OCI-M2 (cell line): Measurements from ENCODE around the gene MRPS16.

Source experiments
- DNase-seq: peaks from one replicate; lab custom pipeline; 2025; ENCODE audit not compliant: unreplicated experiment; lab: John Stamatoyannopoulos, UW

The MRPS16 gene

GRCh38 chr10:73244866-73245477, 7.5 kb downstream of the MRPS16 start:
- peak; percentile 57 for DNase-seq

- no peak for DNase-seq
Measured at GRCh38 chr10:73239908-73240307, 12.5 kb downstream of the MRPS16 start.

GRCh38 chr10:73238990-73239566, 13.4 kb downstream of the MRPS16 start:
- DNase-seq = no peak

GRCh38 chr10:73234695-73235094, 17.7 kb downstream of the MRPS16 start:
- DNase-seq = no peak

- DNase-seq = no peak
Measured at GRCh38 chr10:73233883-73234282, 18.6 kb downstream of the MRPS16 start.

- DNase-seq = no peak
Measured at GRCh38 chr10:73232887-73233286, 19.6 kb downstream of the MRPS16 start.

- DNase-seq = no peak
Measured at GRCh38 chr10:73229567-73229966, 22.9 kb downstream of the MRPS16 start.

GRCh38 chr10:73228247-73228646, 24.2 kb downstream of the MRPS16 start:
- no peak for DNase-seq

GRCh38 chr10:73226663-73227062, 25.8 kb downstream of the MRPS16 start:
- DNase-seq = no peak

- no peak for DNase-seq
Measured at GRCh38 chr10:73225518-73225917, 26.9 kb downstream of the MRPS16 start.

- DNase-seq = no peak
Measured at GRCh38 chr10:73220989-73221388, 31.5 kb downstream of the MRPS16 start.

- DNase-seq = no peak
Measured at GRCh38 chr10:73219384-73219783, 33.1 kb downstream of the MRPS16 start.

GRCh38 chr10:73218431-73219191, 33.8 kb downstream of the MRPS16 start:
- no peak for DNase-seq

- DNase-seq = no peak
Measured at GRCh38 chr10:73217628-73218027, 34.8 kb downstream of the MRPS16 start.

- no peak for DNase-seq
Measured at GRCh38 chr10:73215749-73216148, 36.7 kb downstream of the MRPS16 start.

GRCh38 chr10:73211106-73211811, 41.2 kb downstream of the MRPS16 start:
- DNase-seq = no peak

GRCh38 chr10:73210395-73211105, 41.9 kb downstream of the MRPS16 start:
- no peak for DNase-seq

GRCh38 chr10:73209705-73210104, 42.7 kb downstream of the MRPS16 start:
- DNase-seq = no peak

GRCh38 chr10:73207883-73208282, 44.6 kb downstream of the MRPS16 start:
- DNase-seq = no peak

GRCh38 chr10:73206385-73206784, 46.1 kb downstream of the MRPS16 start:
- DNase-seq = no peak

- DNase-seq = no peak
Measured at GRCh38 chr10:73205890-73206289, 46.6 kb downstream of the MRPS16 start.
